K562 (cell line): ENCODE measurements around the gene EFHC2.

Source experiments
- FOXJ3 ChIP-seq: sonication (generic); formaldehyde crosslinking; IDR thresholded peaks from 2 replicates; pipeline ENCODE4 v1.4.0; 2020; ENCODE audit warnings: mild to moderate bottlenecking, missing genetic modification reagents
- JUN ChIP-seq, 2 experiments: sonication (generic) in 1 of 2; formaldehyde crosslinking in 1 of 2; IDR thresholded peaks; 2 replicates each; pipeline versions ENCODE4 v1.6.1 to v1.8.0; 2012 to 2022; ENCODE audit warnings: borderline replicate concordance in 2 of 2, mild to moderate bottlenecking in 2 of 2, improper control_type of control experiment in 1 of 2, low read depth in 1 of 2, low read length in 1 of 2, missing genetic modification reagents in 1 of 2
- ZNF316 ChIP-seq: fragments of 450-650 bp; IDR thresholded peaks from 2 replicates; pipeline ENCODE4 v1.6.1; 2016

DNA sequence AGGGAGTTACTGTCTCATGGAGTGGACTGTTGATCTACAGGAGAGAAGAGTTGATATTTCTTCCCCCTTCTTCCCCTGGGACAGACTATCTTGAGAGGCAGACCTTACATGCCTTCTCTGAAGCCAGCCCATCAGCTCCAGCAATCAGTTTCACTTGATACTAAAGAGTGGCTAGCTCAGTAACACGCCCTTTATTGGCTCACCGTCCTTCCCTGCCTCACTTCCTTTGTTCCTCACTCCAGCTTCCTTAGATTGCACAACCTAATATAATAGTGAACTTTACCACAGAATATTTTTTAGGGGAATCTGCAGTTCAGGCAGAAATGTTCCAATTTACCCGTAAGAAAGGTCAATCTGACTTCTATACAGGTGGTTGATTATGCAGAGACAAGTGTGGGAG, 242.2 kb downstream of the EFHC2 start:
- TF ChIP-seq ZNF316 (no peak), FOXJ3 (CRISPR knock-in tag) (no peak), JUN (IDR thresholded peaks at IDR 0.05; ENCODE audit: borderline replicate concordance, low read depth, low read length) (no peak), JUN (CRISPR knock-in tag; IDR thresholded peaks at IDR 0.05; ENCODE audit: borderline replicate concordance) (no peak)
